BE2C (cell line): ENCODE measurements around the gene FZR1.

Source experiments
- DNase-seq: peaks from one replicate; pipeline ENCODE4 v3.0.0-alpha.2; 2020
- H3K27me3 ChIP-seq: fragments of 250-450 bp; sonication (Bioruptor Pico); 2 replicates; pipeline ENCODE4 v1.5.1; 2020; ENCODE audit warnings: mild to moderate bottlenecking
- H3K36me3 ChIP-seq: fragments of 250-450 bp; sonication (Bioruptor Pico); 2 replicates; pipeline ENCODE4 v1.5.1; 2020; ENCODE audit warnings: mild to moderate bottlenecking
- H3K4me1 ChIP-seq: fragments of 250-450 bp; sonication (Bioruptor Pico); 2 replicates; pipeline ENCODE4 v1.5.1; 2020
- H3K4me3 ChIP-seq: 2 replicates; pipeline ENCODE4 v1.5.1; 2011; ENCODE audit warnings: low read depth, low read length
- H3K9me3 ChIP-seq: fragments of 250-450 bp; sonication (Bioruptor Pico); 2 replicates; pipeline ENCODE4 v1.5.1; 2020
- CTCF ChIP-seq: IDR thresholded peaks from 2 replicates; pipeline ENCODE4 v1.5.1; 2012; ENCODE audit warnings: mild to moderate bottlenecking, low read depth, low read length

The FZR1 gene

GRCh38 chr19:3492131-3492839, 13.8 kb upstream of the FZR1 start:
- DNase-seq = no peak
- Histone ChIP-seq H3K27me3 (no peaks in the 10 kb centered on the region), H3K9me3 (no peaks in the 10 kb centered on the region), H3K36me3 (peaks cover 52% of the 10 kb centered on the region), H3K4me3 (no peak overlapping the region), H3K4me1 (no peaks in the 10 kb centered on the region)
- no peak for TF ChIP-seq CTCF

GRCh38 chr19:3492919-3493318, 13.2 kb upstream of the FZR1 start:
- TF ChIP-seq CTCF = no peak
- H3K9me3 ChIP-seq = no peaks in the 10 kb centered on the region
- no peak for DNase-seq
- H3K36me3 ChIP-seq = peaks cover 52% of the 10 kb centered on the region
- no peaks in the 10 kb centered on the region for H3K27me3 ChIP-seq
- H3K4me3 ChIP-seq = no peak overlapping the region
- no peaks in the 10 kb centered on the region for H3K4me1 ChIP-seq

- no peak overlapping the region for H3K4me3 ChIP-seq
- DNase-seq = no peak
- no peaks in the 10 kb centered on the region for H3K9me3 ChIP-seq
- no peaks in the 10 kb centered on the region for H3K4me1 ChIP-seq
- no peaks in the 10 kb centered on the region for H3K27me3 ChIP-seq
- no peak for TF ChIP-seq CTCF
- H3K36me3 ChIP-seq = peaks cover 54% of the 10 kb centered on the region
Observed at GRCh38 chr19:3493651-3494050, 12.5 kb upstream of the FZR1 start.

GRCh38 chr19:3494051-3494450, 12.1 kb upstream of the FZR1 start:
- H3K4me3 ChIP-seq = no peak overlapping the region
- no peaks in the 10 kb centered on the region for H3K9me3 ChIP-seq
- H3K27me3 ChIP-seq = no peaks in the 10 kb centered on the region
- peak; percentile 63 for DNase-seq
- no peaks in the 10 kb centered on the region for H3K4me1 ChIP-seq
- TF ChIP-seq CTCF = no peak
- H3K36me3 ChIP-seq = peaks cover 54% of the 10 kb centered on the region

GRCh38 chr19:3494559-3494958, 11.6 kb upstream of the FZR1 start:
- Histone ChIP-seq H3K9me3 (no peaks in the 10 kb centered on the region), H3K4me3 (no peak overlapping the region), H3K36me3 (peaks cover 54% of the 10 kb centered on the region), H3K27me3 (no peaks in the 10 kb centered on the region), H3K4me1 (no peaks in the 10 kb centered on the region)
- no peak for TF ChIP-seq CTCF
- no peak for DNase-seq

- no peaks in the 10 kb centered on the region for H3K27me3 ChIP-seq
- DNase-seq = no peak
- H3K9me3 ChIP-seq = no peaks in the 10 kb centered on the region
- no peak overlapping the region for H3K4me3 ChIP-seq
- TF ChIP-seq CTCF = no peak
- H3K4me1 ChIP-seq = no peaks in the 10 kb centered on the region; the same call in 1 of the 2 replicates
- peaks cover 48% of the 10 kb centered on the region for H3K36me3 ChIP-seq
Observed at GRCh38 chr19:3496392-3497273, 9.5 kb upstream of the FZR1 start.
